HEK293T (cell line): Measurements from ENCODE around the gene ENDOG.
"Not testable (repeated sequence)": the region's sequence is repeated elsewhere in the genome, so short reads cannot be mapped to it uniquely, and the experiment has no call there.

Experiments
- CTCF ChIA-PET: fragments of 350-600 bp; formaldehyde crosslinking; extraction: SDS; loops from one replicate; lab custom pipeline; 2021; ENCODE audit warnings: antibody characterized with exemption, inconsistent platforms; lab: Yijun Ruan, JAX
- POLR2A ChIA-PET: fragments of 350-600 bp; formaldehyde crosslinking; extraction: SDS; loops from one replicate; lab custom pipeline; 2020; ENCODE audit warnings: antibody characterized with exemption, inconsistent platforms; lab: Yijun Ruan, JAX
- DNase-seq: peaks from one replicate; pipeline ENCODE4 v3.0.0; 2012; ENCODE audit warnings: mixed read lengths; ENCODE audit errors: extremely low spot score
- ARNT ChIP-seq: fragments of 450-650 bp; IDR thresholded peaks from 2 replicates; pipeline ENCODE4 v1.6.1; 2017; ENCODE audit warnings: mild to moderate bottlenecking
- BHLHE40 ChIP-seq: fragments of 450-650 bp; IDR thresholded peaks from 2 replicates; pipeline ENCODE4 v1.6.1; 2016; ENCODE audit warnings: mild to moderate bottlenecking, moderate library complexity, borderline replicate concordance
- CTBP1 ChIP-seq: fragments of 450-650 bp; IDR thresholded peaks from 2 replicates; pipeline ENCODE4 v1.6.1; 2016; ENCODE audit warnings: borderline replicate concordance
- ELF4 ChIP-seq: fragments of 450-650 bp; IDR thresholded peaks from 2 replicates; pipeline ENCODE4 v1.6.1; 2017; ENCODE audit warnings: antibody characterized with exemption
- FOXA1 ChIP-seq: fragments of 450-650 bp; IDR thresholded peaks from 2 replicates; pipeline ENCODE4 v1.6.1; 2016; ENCODE audit warnings: mild to moderate bottlenecking
- FOXK2 ChIP-seq: fragments of 450-650 bp; IDR thresholded peaks from 2 replicates; pipeline ENCODE4 v1.6.1; 2016; ENCODE audit warnings: mild to moderate bottlenecking
- FOXM1 ChIP-seq: fragments of 450-650 bp; IDR thresholded peaks from 2 replicates; pipeline ENCODE4 v1.6.1; 2017; ENCODE audit warnings: mild to moderate bottlenecking, borderline replicate concordance
- HDGF ChIP-seq: fragments of 450-650 bp; IDR thresholded peaks from 2 replicates; pipeline ENCODE4 v1.6.1; 2017; ENCODE audit warnings: antibody characterized with exemption, borderline replicate concordance
- L3MBTL2 ChIP-seq: fragments of 450-650 bp; conservative IDR thresholded peaks from 2 replicates; pipeline ENCODE4 v1.6.1; 2016; ENCODE audit warnings: mild to moderate bottlenecking
- LEF1 ChIP-seq: fragments of 450-650 bp; IDR thresholded peaks from 2 replicates; pipeline ENCODE4 v1.6.1; 2017; ENCODE audit warnings: mild to moderate bottlenecking, borderline replicate concordance
- NFRKB ChIP-seq: fragments of 450-650 bp; IDR thresholded peaks from 2 replicates; pipeline ENCODE4 v1.6.1; 2016; ENCODE audit warnings: mild to moderate bottlenecking, moderate library complexity
- SP1 ChIP-seq: fragments of 450-650 bp; IDR thresholded peaks from 2 replicates; pipeline ENCODE4 v1.6.1; 2017
- SUZ12 ChIP-seq: fragments of 450-650 bp; IDR thresholded peaks from 2 replicates; pipeline ENCODE4 v1.6.1; 2016; ENCODE audit warnings: mild to moderate bottlenecking
- TARDBP ChIP-seq: fragments of 450-650 bp; IDR thresholded peaks from 2 replicates; pipeline ENCODE4 v1.6.1; 2016
- ZNF384 ChIP-seq: fragments of 450-650 bp; IDR thresholded peaks from 2 replicates; pipeline ENCODE4 v1.6.1; 2016
- TF ChIP-seq, protein P1 (sequence below): fragments of 450-650 bp; IDR thresholded peaks from 2 replicates; pipeline ENCODE4 v1.6.1; 2016

ENDOG gene

DNA sequence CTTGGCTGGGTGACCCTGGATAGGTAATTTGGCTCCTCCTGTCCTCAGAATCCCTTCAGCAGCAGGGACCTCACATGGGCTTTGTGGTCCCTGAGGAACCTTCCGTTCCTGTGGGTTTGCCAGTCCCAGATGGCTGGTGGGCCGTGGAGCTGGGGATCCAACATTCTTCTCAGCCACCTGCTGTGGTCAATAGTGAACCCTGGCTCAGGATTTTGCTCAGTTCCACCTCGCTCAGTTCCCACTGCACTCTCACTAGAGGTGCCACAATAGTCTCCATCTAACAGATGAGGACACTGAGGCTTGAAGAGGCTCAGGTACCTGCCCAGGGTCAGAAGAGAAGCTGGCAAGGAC is 28.4 kb downstream of the ENDOG start:
- ChIA-PET CTCF (no interaction called here), POLR2A (interaction anchor here (0.7 kb wide), 1 partner anchor 17 kb away, joined by 4 read pairs; the partner anchor contains the start of gene SPOUT1)
- no peak for DNase-seq
- no peak for TF ChIP-seq FOXM1
- no peak for TF ChIP-seq SUZ12

DNA sequence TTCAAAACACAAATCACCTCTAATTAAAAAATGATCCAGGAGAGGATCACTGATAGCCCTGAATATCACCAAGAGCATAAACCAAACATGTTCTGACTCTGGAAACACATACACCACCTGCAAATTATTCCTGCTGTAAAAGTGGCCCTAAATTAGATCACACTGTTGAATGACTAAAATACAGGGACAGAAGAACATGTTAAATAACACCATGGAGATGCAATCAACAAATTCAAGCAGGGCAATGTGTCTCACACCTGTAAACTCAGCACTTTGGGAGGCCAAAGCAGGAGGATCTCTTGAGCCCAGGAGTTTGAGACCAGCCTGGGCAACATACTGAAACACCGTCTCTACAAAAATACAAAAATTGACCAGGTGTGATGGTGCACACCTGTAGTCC is 29.5 kb downstream of the ENDOG start:
- no peak for TF ChIP-seq FOXM1
- no peak for TF ChIP-seq NFRKB
- TF ChIP-seq SUZ12: no peak
- no peak for TF ChIP-seq TARDBP
- TF ChIP-seq ZNF384: no peak
- TF ChIP-seq LEF1: no peak
- no peak for TF ChIP-seq ELF4
- no peak for TF ChIP-seq FOXK2
- TF ChIP-seq ARNT: no peak
- CTCF ChIA-PET: no interaction called here
- POLR2A ChIA-PET: no interaction called here
- DNase-seq: no peak

- POLR2A ChIA-PET, DNase-seq, CTCF ChIA-PET: not testable (repeated sequence)
These were observed 32.7 kb downstream of the ENDOG start for GRCh38 chr9:128851024-128851423.

GRCh38 chr9:128851779-128852600 is 33.7 kb downstream of the ENDOG start:
- POLR2A ChIA-PET, DNase-seq: not testable (repeated sequence)
- CTCF ChIA-PET: interaction anchor here (0.7 kb wide), 1 partner anchor 14 kb away, joined by 3 read pairs; no protein-coding TSS in a partner anchor

GRCh38 chr9:128852646-128853045 is 34.3 kb downstream of the ENDOG start:
- CTCF ChIA-PET: interaction anchor here (0.7 kb wide), 1 partner anchor 15 kb away, joined by 3 read pairs; no protein-coding TSS in a partner anchor
- POLR2A ChIA-PET, DNase-seq: not testable (repeated sequence)

DNA sequence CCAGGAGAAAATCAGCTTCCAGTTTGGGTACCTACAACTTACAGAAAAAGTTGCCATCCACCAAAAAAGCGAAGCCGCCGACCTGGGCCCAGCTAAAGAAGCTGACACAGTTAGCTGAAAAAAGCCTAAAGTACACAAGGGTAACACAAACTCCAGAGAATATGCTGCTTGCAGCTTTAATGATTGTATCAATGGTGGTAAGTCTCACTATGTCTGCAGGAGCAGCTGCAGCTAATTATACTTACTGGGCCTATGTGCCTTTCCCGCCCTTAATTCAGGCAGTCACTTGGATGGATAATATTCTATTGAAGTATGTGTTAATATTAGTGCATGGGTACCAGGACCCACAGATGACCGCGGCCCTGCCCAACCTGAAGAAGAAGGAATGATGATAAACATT is 36.2 kb downstream of the ENDOG start:
- DNase-seq, POLR2A ChIA-PET: not testable (repeated sequence)
- CTCF ChIA-PET: interaction anchor here (1.2 kb wide), 1 partner anchor 95 kb away, joined by 4 read pairs; no protein-coding TSS in a partner anchor

DNA sequence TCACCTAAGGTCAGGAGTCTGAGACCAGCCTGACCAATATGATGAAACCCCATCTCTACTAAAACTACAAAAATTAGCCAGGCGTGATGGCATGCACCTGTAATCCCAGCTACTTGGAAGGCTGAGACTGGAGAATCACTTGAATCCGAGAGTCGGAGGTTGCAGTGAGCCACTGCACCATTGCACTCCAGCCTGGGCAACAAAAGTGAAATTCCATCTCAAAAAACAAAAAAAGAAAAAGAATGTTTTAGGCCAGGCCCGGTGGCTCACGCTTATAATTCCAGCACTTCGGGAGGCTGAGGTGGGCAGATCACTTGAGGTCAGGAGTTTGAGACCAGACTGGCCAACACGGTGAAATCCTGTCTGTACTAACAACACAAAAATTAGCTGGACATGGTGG is 40.2 kb downstream of the ENDOG start:
- CTCF ChIA-PET, DNase-seq, POLR2A ChIA-PET: not testable (repeated sequence)

- TF ChIP-seq, protein P1, sequence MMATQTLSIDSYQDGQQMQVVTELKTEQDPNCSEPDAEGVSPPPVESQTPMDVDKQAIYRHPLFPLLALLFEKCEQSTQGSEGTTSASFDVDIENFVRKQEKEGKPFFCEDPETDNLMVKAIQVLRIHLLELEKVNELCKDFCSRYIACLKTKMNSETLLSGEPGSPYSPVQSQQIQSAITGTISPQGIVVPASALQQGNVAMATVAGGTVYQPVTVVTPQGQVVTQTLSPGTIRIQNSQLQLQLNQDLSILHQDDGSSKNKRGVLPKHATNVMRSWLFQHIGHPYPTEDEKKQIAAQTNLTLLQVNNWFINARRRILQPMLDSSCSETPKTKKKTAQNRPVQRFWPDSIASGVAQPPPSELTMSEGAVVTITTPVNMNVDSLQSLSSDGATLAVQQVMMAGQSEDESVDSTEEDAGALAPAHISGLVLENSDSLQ: no peak
- TF ChIP-seq FOXA1 (no peak), ELF4 (no peak), LEF1 (no peak), FOXM1 (no peak), BHLHE40 (no peak), ZNF384 (no peak), TARDBP (no peak), NFRKB (no peak), SUZ12 (no peak), ARNT (no peak), HDGF (no peak), L3MBTL2 (no peak), SP1 (no peak), FOXK2 (no peak), CTBP1 (no peak)
- POLR2A ChIA-PET: interaction anchor here (1.4 kb wide), 1 partner anchor 31 kb away, joined by 3 read pairs; the partner anchor contains the start of gene SPOUT1
- DNase-seq: no peak
- CTCF ChIA-PET: no interaction called here
These were observed 42.6 kb downstream of the ENDOG start for GRCh38 chr9:128860937-128861336.

DNA sequence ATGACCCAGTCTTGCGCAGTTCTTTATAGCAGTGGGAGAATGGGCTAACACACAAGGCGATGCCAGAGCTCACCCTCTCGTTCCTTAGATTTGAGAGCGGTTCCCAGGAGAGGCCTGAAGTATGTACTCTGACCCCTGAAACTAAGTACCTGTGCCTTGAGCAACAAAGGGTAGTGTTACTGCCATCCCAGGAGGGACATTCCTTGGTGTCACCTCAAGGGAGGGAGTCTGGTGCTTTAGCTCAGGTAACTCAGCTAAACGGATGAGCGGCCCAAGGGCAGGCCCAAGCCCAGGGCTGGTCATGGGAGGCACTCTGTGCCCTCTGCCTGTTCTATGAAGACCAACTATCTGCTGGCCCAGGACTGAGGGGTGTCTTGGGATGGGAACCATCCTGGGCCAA is 43.2 kb downstream of the ENDOG start:
- TF ChIP-seq BHLHE40 (no peak), HDGF (no peak), FOXA1 (no peak), TARDBP (no peak), ZNF384 (no peak), FOXM1 (no peak), FOXK2 (no peak), NFRKB (no peak), CTBP1 (no peak), ARNT (no peak), ELF4 (no peak), SP1 (no peak)
- TF ChIP-seq, protein P1: no peak
- ChIA-PET POLR2A (interaction anchor here (1.4 kb wide), 1 partner anchor 32 kb away, joined by 3 read pairs; the partner anchor contains the start of gene SPOUT1), CTCF (interaction anchor here (0.5 to 2.2 kb wide), 3 partner anchors 62 to 991 kb away, joined by 6 to 7 read pairs (median 6); no protein-coding TSS in a partner anchor)
- no peak for DNase-seq
